HL-60 (cell line): ENCODE data around the gene SLC1A1.

ENCODE experiments used
- CTCF ChIP-seq: IDR thresholded peaks from one replicate; pipeline ENCODE4 v1.5.1; 2011; ENCODE audit warnings: low read length, control low read depth, inconsistent platforms; ENCODE audit not compliant: insufficient read depth
- TF ChIP-seq, protein P1 (sequence below): IDR thresholded peaks from 2 replicates; pipeline ENCODE4 v1.6.1; 2012; ENCODE audit warnings: low read depth; ENCODE audit not compliant: insufficient replicate concordance

DNA sequence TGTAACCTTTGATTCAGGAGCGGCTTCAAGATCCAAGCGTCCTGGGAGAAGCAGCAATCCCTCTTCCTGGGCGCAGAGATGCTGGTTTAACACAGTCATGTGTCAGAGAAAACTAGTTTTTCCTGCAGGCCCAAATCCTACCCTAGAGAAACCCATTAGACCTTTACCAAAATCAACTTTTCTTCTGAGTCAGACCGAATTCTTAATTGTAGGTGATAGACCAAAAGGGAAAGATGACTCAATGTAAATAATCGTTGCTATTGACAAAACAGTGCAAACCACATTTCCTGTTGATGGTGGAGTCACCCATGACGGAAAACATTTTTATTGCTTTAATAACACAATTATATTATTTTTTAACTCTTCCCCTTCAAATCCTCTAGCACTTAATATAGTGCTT lies 40.1 kb downstream of the SLC1A1 start:
- no peak for TF ChIP-seq CTCF
- TF ChIP-seq, protein P1, sequence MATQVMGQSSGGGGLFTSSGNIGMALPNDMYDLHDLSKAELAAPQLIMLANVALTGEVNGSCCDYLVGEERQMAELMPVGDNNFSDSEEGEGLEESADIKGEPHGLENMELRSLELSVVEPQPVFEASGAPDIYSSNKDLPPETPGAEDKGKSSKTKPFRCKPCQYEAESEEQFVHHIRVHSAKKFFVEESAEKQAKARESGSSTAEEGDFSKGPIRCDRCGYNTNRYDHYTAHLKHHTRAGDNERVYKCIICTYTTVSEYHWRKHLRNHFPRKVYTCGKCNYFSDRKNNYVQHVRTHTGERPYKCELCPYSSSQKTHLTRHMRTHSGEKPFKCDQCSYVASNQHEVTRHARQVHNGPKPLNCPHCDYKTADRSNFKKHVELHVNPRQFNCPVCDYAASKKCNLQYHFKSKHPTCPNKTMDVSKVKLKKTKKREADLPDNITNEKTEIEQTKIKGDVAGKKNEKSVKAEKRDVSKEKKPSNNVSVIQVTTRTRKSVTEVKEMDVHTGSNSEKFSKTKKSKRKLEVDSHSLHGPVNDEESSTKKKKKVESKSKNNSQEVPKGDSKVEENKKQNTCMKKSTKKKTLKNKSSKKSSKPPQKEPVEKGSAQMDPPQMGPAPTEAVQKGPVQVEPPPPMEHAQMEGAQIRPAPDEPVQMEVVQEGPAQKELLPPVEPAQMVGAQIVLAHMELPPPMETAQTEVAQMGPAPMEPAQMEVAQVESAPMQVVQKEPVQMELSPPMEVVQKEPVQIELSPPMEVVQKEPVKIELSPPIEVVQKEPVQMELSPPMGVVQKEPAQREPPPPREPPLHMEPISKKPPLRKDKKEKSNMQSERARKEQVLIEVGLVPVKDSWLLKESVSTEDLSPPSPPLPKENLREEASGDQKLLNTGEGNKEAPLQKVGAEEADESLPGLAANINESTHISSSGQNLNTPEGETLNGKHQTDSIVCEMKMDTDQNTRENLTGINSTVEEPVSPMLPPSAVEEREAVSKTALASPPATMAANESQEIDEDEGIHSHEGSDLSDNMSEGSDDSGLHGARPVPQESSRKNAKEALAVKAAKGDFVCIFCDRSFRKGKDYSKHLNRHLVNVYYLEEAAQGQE: no peak
